ENCODE data around the gene VPS41. TPM values are rescaled to one million over a fixed set of nuclear protein-coding genes. Genes with fewer than 3 reads are reported as not detected.
"Not testable (repeated sequence)": the region's sequence is repeated elsewhere in the genome, so short reads cannot be mapped to it uniquely, and the experiment has no call there.

VPS41 gene
- total RNA-seq, 1 donor: 25.0 TPM

DNA sequence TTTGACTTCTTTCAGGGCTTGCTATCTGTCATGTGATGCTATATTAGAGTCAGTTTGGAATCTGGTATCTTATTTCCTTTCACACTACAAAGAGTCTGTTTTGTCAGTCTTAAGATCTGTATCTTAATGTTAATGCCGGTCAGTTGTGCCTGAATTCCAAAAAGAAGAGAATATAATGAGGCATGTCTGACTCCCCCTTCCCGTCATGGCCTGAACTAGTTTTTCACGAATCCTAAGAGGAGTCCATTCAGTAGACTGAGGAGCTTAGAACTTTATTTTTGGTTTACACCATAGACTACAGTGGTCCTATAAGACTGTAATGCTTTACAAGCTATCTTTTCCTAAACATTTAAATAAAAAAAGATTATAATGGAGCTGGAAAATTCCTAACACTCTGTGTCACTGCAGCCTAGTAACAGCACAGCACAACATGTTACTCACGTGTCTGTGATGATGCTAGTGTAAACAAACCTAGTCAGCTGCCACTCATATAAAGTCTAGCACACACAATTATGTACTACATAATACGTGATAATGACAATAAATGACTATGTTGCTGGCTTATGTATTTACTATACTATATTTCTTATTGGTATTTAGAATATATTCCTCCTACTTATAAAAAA lies 50.6 kb downstream of the VPS41 start:
- no peak for DNase-seq (ENCODE audit: low read depth in 2 of 3, low spot score in 2 of 3)

DNA sequence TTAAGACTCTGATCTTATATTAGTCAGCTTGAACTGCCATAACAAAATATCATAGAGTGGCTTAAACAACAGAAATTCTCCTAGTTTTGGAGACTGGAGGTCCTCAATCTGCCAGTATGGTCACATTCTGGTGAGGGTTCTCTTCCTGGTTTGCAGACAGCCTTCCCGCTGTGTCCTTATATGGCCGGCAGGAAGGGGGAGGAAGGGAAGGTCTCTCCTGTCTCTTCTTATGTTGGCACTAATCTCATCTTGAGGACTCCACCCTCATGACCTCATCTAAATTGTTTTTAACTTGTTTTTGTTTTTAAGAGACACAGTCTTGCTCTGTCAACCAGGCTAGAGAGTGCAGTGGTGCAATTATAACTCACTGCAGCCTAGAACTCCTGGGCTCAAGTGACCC lies 53.1 kb downstream of the VPS41 start:
- no peak for DNase-seq (ENCODE audit: low read depth in 2 of 3, low spot score in 2 of 3)

- DNase-seq (ENCODE audit: low read depth in 2 of 3, low spot score in 2 of 3): no peak
Observed at GRCh38 chr7:38855386-38855785, 53.6 kb downstream of the VPS41 start.

DNA sequence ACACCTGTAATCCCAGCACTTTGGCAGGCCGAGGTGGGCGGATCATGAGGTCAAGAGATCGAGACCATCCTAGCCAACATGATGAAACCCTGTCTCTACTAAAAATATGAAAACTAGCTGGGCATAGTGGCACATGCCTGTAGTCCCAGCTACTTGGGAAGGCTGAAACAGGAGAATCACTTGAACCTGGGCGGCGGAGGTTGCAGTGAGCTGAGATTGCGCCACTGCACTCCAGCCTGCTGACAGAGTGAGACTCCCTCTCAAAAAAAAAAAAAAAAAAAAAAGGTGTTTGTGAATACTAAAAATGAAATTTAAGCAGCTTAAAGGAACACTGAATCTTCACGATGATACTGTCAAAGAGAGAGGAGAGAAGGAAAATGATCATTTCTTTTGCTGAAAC lies 54.0 kb downstream of the VPS41 start:
- DNase-seq (ENCODE audit: low read depth in 2 of 3, low spot score in 2 of 3): not testable (repeated sequence)

- DNase-seq (ENCODE audit: low read depth in 2 of 3, low spot score in 2 of 3): no peak
Observed at GRCh38 chr7:38851321-38851720, 57.7 kb downstream of the VPS41 start.

- DNase-seq (ENCODE audit: low read depth in 2 of 3, low spot score in 2 of 3): no peak
Observed at GRCh38 chr7:38846280-38846679, 62.7 kb downstream of the VPS41 start.

GRCh38 chr7:38844952-38845563 lies 63.9 kb downstream of the VPS41 start:
- DNase-seq (ENCODE audit: low read depth in 2 of 3, low spot score in 2 of 3): no peak

DNA sequence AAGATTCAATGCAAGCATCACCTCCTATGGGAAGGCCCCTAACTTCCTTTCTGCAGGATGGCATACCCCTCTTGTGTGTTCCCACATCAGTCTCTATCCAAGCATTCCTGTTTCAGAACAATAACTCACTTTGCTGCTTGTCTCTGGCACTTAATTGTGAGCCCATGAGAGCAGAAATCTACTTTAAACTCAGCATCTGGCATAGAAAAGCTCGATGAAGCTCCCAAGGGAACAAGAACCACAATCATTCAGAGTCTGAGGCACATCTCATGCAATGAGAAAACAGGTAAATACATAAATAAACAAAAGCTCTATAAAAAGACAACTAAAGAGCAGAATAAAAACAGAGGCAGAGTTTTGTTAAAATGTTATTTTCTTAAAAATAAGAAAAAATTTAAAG lies 66.2 kb downstream of the VPS41 start:
- DNase-seq (ENCODE audit: low read depth in 2 of 3, low spot score in 2 of 3): no peak

DNA sequence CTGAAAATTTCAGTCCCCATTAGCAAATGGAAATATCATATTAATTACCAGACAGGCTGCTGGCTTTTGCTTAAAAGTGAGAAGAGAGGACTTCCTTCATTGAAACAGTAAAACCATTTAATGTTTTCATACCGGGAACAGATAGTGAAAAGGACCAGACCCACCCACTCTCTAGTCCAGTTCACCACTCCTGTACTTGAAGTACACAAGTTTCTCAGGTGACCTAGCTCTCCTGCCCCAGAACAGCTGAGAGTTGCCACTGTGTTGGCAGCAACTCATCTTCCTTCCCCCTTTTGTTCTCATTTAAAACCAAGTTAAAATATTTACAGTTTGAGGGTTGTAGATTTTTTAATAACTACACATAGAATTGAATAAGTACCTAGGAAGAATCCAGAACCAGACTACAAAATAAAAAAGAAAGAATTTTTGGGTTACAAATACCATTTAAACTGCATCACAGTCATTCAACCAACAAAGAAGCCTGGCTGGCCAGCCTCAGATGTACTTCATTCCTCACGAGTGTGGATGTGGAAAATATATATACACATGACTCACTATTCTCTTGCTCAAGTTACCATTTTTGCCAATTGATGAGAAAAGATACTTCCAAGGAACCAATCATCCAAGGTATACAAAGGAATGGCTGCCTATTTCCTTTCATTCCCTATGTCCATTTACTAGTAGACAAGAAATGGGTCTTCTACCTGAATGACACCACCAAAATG lies 68.1 kb downstream of the VPS41 start:
- no peak for DNase-seq (ENCODE audit: low read depth in 2 of 3, low spot score in 2 of 3)

DNA sequence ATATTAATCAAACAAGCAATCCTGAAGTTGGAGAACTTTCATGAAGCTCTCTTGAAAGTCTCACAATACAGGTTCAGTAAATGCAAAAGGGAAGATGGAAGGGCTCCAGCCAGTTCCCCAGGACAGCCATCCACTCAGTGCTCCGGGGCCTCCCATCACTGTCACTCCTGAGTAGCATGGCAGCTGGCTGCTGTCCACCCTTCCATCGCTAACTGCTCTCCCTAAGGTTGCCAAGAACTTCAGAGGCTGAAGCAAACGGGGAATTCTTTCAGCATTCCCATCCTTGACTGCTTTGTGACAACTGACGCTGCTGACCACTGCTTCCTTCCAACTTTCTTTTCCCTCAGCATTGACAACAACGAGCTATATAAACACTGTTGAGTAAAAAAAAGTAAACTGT lies 69.1 kb downstream of the VPS41 start:
- DNase-seq (ENCODE audit: low read depth in 2 of 3, low spot score in 2 of 3): no peak

GRCh38 chr7:38838725-38839385 lies 70.1 kb downstream of the VPS41 start:
- DNase-seq (ENCODE audit: low read depth in 2 of 3, low spot score in 2 of 3): no peak

DNA sequence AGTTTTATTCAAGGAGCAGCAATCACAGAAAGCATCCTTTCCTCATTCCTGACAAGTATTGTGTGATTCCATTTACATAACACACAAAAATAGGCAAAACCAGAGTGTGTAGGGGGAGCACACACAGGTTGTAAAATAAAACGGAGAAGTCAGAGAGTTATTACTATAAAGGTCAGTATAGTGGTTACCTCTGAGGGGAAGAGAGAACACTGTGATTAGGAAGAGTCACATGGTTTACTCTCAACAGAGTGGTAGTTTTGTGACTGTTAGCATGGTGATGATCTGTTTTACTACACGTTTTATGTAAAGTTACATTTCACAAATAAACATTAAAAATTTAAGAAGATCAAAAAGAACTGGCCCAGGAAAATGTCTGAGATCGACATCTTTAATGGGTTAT lies 74.6 kb downstream of the VPS41 start:
- DNase-seq (ENCODE audit: low read depth in 2 of 3, low spot score in 2 of 3): no peak

DNA sequence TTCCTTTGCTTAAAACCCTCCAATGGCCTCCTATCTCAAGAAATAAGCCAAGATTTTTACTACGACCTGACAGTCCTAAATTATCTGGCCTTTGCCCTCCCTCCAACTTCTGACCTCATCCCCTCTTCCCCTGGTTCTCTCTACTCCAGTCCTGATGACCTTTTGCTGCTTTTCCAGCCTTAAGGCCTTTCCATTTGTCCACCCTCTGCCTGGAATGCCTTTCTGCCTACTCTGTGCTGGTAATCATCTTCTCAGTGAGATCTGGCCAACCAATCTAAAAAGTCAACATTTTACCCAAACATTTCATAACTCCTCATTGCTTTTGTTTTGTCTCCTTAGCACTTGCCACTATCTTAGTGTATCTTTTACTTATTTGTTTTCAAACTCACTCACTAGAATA lies 75.7 kb downstream of the VPS41 start:
- DNase-seq (ENCODE audit: low read depth in 2 of 3, low spot score in 2 of 3): no peak

DNA sequence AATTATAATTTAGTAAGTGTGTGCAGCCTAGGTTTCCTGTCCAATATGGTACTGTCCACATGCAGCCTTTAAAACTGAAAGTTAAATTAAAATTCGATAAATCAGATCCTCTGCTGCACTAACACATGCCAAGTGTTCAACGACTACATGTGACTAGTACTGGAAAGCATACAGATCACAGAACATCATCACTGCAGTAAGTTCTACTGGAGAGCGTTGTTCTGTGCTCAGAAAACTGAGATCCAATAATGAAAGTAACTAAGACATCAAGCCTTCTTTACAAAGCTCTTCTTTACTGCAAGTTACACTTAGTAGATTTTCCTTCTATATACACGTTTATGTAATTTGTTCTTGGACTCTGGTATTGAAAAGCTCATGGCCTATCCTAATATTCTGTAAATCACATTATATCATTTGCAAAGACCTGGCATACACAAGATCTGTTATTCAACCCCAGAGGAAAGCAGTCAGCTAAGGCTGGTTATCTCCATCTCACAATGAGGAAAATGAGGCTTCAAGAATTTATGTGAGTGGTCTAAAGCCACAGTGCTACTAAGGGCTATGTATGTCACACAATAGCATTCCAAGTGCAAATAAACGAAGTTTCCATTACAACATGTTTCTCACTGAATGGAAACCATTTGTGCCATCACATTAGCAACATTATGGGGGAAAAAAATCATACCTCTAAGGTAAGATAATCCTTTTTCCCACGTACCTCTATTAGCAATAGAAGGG lies 77.6 kb downstream of the VPS41 start:
- no peak for DNase-seq (ENCODE audit: low read depth in 2 of 3, low spot score in 2 of 3)

- DNase-seq (ENCODE audit: low read depth in 2 of 3, low spot score in 2 of 3): no peak
Observed at GRCh38 chr7:38830826-38831225, 78.2 kb downstream of the VPS41 start.

DNA sequence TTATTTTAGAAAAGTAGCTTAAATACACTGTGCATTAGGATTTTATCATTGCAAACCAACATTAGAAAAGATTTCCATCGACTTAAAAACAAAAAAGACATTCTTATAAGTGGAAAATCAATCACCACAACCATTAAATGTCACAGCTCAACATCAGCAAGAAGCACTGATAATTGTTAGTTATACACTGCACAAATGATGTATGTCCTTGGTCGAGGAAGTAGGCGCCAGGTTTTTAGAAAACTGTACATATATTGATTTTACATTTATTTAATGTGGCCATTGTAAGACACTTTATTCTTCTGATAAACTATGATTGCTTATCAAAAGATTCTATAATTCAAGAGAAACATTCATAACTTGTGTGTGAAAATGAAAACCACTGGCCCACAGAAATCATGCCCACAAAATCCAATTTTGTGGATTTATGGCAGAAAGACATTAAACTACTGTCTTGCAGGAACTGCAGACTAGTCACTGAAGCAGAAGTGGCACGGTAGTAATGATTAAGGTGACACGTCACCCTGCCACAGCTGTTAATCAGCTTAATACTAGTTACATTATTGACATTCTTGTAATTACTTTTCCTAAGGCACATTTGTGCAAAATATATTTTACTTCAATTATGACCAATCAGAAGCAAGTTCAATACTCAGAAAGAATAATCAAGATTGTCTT lies 79.4 kb downstream of the VPS41 start:
- no peak for DNase-seq (ENCODE audit: low read depth in 2 of 3, low spot score in 2 of 3)

GRCh38 chr7:38828026-38828425 lies 81.0 kb downstream of the VPS41 start:
- DNase-seq (ENCODE audit: low read depth in 2 of 3, low spot score in 2 of 3): no peak

GRCh38 chr7:38825721-38826440 lies 83.1 kb downstream of the VPS41 start:
- no peak for DNase-seq (ENCODE audit: low read depth in 2 of 3, low spot score in 2 of 3)

DNA sequence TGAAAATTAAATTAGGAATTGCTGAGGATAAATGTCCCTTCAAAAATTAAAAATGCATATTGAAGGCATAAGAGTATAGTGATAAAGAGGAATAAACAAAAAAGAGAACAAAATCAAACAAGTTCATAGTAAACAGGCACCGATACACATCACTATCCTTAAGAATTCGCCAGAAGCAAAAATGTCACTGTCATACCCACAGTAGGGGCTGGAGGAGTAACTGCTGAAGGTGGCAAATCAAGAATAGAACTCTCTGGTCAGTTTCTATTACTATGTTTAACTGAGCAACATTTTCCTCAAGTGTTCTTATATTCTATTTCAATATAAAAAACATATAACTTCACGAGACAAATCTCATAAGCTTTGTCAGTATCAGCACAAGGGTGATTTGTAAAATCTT lies 84.0 kb downstream of the VPS41 start:
- DNase-seq (ENCODE audit: low read depth in 2 of 3, low spot score in 2 of 3): no peak

DNA sequence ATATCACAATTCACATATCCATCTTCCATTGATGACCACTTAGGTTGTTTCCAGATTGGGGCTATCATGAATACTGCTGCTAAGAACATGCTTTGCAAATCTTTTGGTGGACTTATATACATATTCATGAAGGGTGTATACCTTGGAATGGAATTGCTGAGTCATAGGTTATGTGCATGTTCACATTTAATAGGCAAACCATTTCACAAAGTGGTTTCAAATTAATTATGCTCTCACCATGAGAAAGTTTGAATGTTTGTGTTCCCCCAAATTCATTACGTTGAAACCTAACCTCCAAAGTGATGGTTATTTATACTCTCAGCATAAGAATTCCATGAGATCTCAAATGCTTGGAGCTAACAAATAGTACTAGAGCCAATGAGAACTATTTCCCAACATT lies 86.4 kb downstream of the VPS41 start:
- no peak for DNase-seq (ENCODE audit: low read depth in 2 of 3, low spot score in 2 of 3)
